ENCODE data around the gene MTMR1.

Gene MTMR1

GRCh38 chrX:150763303-150763797 is 70.2 kb downstream of the MTMR1 start:
- no peak for DNase-seq

- DNase-seq, result no peak
Observed at GRCh38 chrX:150763810-150764209, 70.6 kb downstream of the MTMR1 start.

- no peak for DNase-seq
Observed at GRCh38 chrX:150765237-150765636, 72.0 kb downstream of the MTMR1 start.

GRCh38 chrX:150765782-150766350 is 72.7 kb downstream of the MTMR1 start:
- no peak for DNase-seq

GRCh38 chrX:150766351-150767044 is 73.3 kb downstream of the MTMR1 start:
- DNase-seq, result no peak

GRCh38 chrX:150767045-150767395 is 73.8 kb downstream of the MTMR1 start:
- no peak for DNase-seq

GRCh38 chrX:150767475-150768131 is 74.4 kb downstream of the MTMR1 start:
- peak; percentile 93 for DNase-seq

GRCh38 chrX:150768132-150768485 is 74.9 kb downstream of the MTMR1 start:
- DNase-seq, result peak; percentile 23

- no peak for DNase-seq
Observed at GRCh38 chrX:150768580-150769190, 75.5 kb downstream of the MTMR1 start.

- no peak for DNase-seq
Observed at GRCh38 chrX:150769408-150769807, 76.2 kb downstream of the MTMR1 start.

- no peak for DNase-seq
Observed at GRCh38 chrX:150770623-150771022, 77.4 kb downstream of the MTMR1 start.

- DNase-seq, result no peak
Observed at GRCh38 chrX:150771116-150771515, 77.9 kb downstream of the MTMR1 start.

- peak; percentile 56 for DNase-seq
Observed at GRCh38 chrX:150772150-150772970, 79.2 kb downstream of the MTMR1 start.

GRCh38 chrX:150773117-150773516 is 79.9 kb downstream of the MTMR1 start:
- DNase-seq, result no peak

GRCh38 chrX:150773634-150774033 is 80.4 kb downstream of the MTMR1 start:
- no peak for DNase-seq

GRCh38 chrX:150774798-150775568 is 81.8 kb downstream of the MTMR1 start:
- no peak for DNase-seq

GRCh38 chrX:150775569-150776350 is 82.6 kb downstream of the MTMR1 start:
- no peak for DNase-seq

GRCh38 chrX:150777328-150777992 is 84.3 kb downstream of the MTMR1 start:
- no peak for DNase-seq

- no peak for DNase-seq
Observed at GRCh38 chrX:150779385-150779784, 86.2 kb downstream of the MTMR1 start.

- DNase-seq, result no peak
Observed at GRCh38 chrX:150781677-150782076, 88.5 kb downstream of the MTMR1 start.

Measured in fibroblast of skin of abdomen (primary cell).